GM18867 (cell line): ENCODE results near the gene HOXA7.

ENCODE experiments used
- ATAC-seq: cut with Tn5 transposase; IDR thresholded peaks from one replicate; pipeline ENCODE4 v1.9.1; 2021; ENCODE audit warnings: mild to moderate bottlenecking, moderate library complexity; ENCODE audit not compliant: unreplicated experiment

The HOXA7 gene

GRCh38 chr7:27122077-27122910 lies 34.2 kb downstream of the HOXA7 start:
- ATAC-seq, result no peak

GRCh38 chr7:27121684-27122076 lies 34.8 kb downstream of the HOXA7 start:
- ATAC-seq, result no peak

- ATAC-seq, result no peak
Observed at GRCh38 chr7:27119412-27119911, 37.0 kb downstream of the HOXA7 start.

GRCh38 chr7:27118580-27118979 lies 37.9 kb downstream of the HOXA7 start:
- no peak for ATAC-seq

GRCh38 chr7:27117887-27118491 lies 38.5 kb downstream of the HOXA7 start:
- no peak for ATAC-seq

- ATAC-seq, result no peak
Observed at GRCh38 chr7:27116962-27117886, 39.3 kb downstream of the HOXA7 start.

GRCh38 chr7:27116031-27116961 lies 40.2 kb downstream of the HOXA7 start:
- ATAC-seq, result no peak

- ATAC-seq, result no peak
Observed at GRCh38 chr7:27115221-27116026, 41.1 kb downstream of the HOXA7 start.

GRCh38 chr7:27114881-27115220 lies 41.6 kb downstream of the HOXA7 start:
- no peak for ATAC-seq

- ATAC-seq, result no peak
Observed at GRCh38 chr7:27113991-27114769, 42.3 kb downstream of the HOXA7 start.

- no peak for ATAC-seq
Observed at GRCh38 chr7:27112955-27113949, 43.2 kb downstream of the HOXA7 start.

- ATAC-seq, result no peak
Observed at GRCh38 chr7:27112361-27112760, 44.1 kb downstream of the HOXA7 start.

GRCh38 chr7:27111751-27112277 lies 44.7 kb downstream of the HOXA7 start:
- no peak for ATAC-seq

GRCh38 chr7:27111042-27111750 lies 45.3 kb downstream of the HOXA7 start:
- ATAC-seq, result no peak

GRCh38 chr7:27110186-27111031 lies 46.1 kb downstream of the HOXA7 start:
- no peak for ATAC-seq
